Neural progenitor cell (in vitro differentiated cells): ENCODE measurements around the gene TPST2.

Experiments used
- CTCF ChIP-seq: fragments of 200-600 bp; sonication (generic); IDR thresholded peaks from 2 replicates; pipeline ENCODE4 v1.5.1; 2017; ENCODE audit warnings: antibody characterized with exemption, mild to moderate bottlenecking
- EZH2 ChIP-seq: fragments of 200-600 bp; sonication (generic); IDR thresholded peaks from 2 replicates; pipeline ENCODE4 v1.6.1; 2017; ENCODE audit warnings: antibody characterized with exemption, mild to moderate bottlenecking, moderate library complexity
- EZH2phosphoT487 ChIP-seq: fragments of 200-600 bp; sonication (generic); IDR thresholded peaks from 2 replicates; pipeline ENCODE4 v1.6.1; 2017; ENCODE audit warnings: antibody characterized with exemption

- TF ChIP-seq CTCF (no peak), EZH2phosphoT487 (no peak), EZH2 (no peak)
These were observed 44.5 kb downstream of the TPST2 start for GRCh38 chr22:26545385-26545784.
